OCI-LY1 (cell line): ENCODE data around the gene KDM2A.

Experiments
- H2AFZ ChIP-seq: fragments of 200-600 bp; sonication (generic), shearing (Covaris generic); 2 replicates; pipeline ENCODE4 v1.6.0; 2014; ENCODE audit warnings: antibody characterized with exemption, mild to moderate bottlenecking, low read length
- H3F3A ChIP-seq: fragments of 200-600 bp; sonication (generic), shearing (Covaris generic); 2 replicates; pipeline ENCODE4 v1.6.0; 2014; ENCODE audit warnings: mild to moderate bottlenecking, antibody characterized with exemption, low read length, moderate library complexity; ENCODE audit not compliant: insufficient read depth
- H3K27ac ChIP-seq: fragments of 200-600 bp; sonication (generic); 2 replicates; pipeline ENCODE4 v1.5.1; 2014; ENCODE audit warnings: low read length, mixed run types, mild to moderate bottlenecking, low read depth; ENCODE audit not compliant: poor library complexity, severe bottlenecking
- H3K27me3 ChIP-seq: fragments of 200-600 bp; sonication (generic); 2 replicates; pipeline ENCODE4 v1.6.0; 2014; ENCODE audit warnings: antibody characterized with exemption, mild to moderate bottlenecking, low read length, moderate library complexity; ENCODE audit not compliant: insufficient read depth
- H3K36me3 ChIP-seq: fragments of 200-600 bp; sonication (generic); 2 replicates; pipeline ENCODE4 v1.6.1; 2014; ENCODE audit warnings: mild to moderate bottlenecking, antibody characterized with exemption, low read length, moderate library complexity, mixed read lengths; ENCODE audit not compliant: insufficient read depth
- H3K4me1 ChIP-seq: fragments of 200-600 bp; sonication (generic); 2 replicates; pipeline ENCODE4 v1.5.1; 2014; ENCODE audit warnings: mild to moderate bottlenecking, low read length, moderate library complexity; ENCODE audit not compliant: insufficient read depth, severe bottlenecking
- H3K4me2 ChIP-seq: fragments of 200-600 bp; sonication (generic), shearing (Covaris generic); 2 replicates; pipeline ENCODE4 v1.6.1; 2014; ENCODE audit warnings: low read length
- H3K4me3 ChIP-seq: fragments of 200-600 bp; sonication (generic); 2 replicates; pipeline ENCODE4 v1.5.1; 2014; ENCODE audit warnings: low read length, low read depth, mild to moderate bottlenecking, mixed read lengths; ENCODE audit not compliant: poor library complexity, severe bottlenecking
- H3K79me2 ChIP-seq: fragments of 200-600 bp; shearing (Covaris generic); 2 replicates; pipeline ENCODE4 v1.6.1; 2016; ENCODE audit warnings: mixed run types, low read length, mixed read lengths; ENCODE audit not compliant: insufficient read depth
- H3K9ac ChIP-seq: fragments of 200-600 bp; sonication (generic), shearing (Covaris generic); 2 replicates; pipeline ENCODE4 v1.6.1; 2014; ENCODE audit warnings: mild to moderate bottlenecking, low read length, mixed read lengths
- H3K9me2 ChIP-seq: fragments of 200-600 bp; sonication (generic), shearing (Covaris generic); 2 replicates; pipeline ENCODE4 v1.6.1; 2014; ENCODE audit warnings: low read depth, mild to moderate bottlenecking, low read length, mixed read lengths
- H3K9me3 ChIP-seq: fragments of 200-600 bp; shearing (Covaris generic); 2 replicates; pipeline ENCODE4 v1.6.1; 2014; ENCODE audit warnings: low read length, mixed read lengths
- H4K20me1 ChIP-seq: fragments of 200-600 bp; sonication (generic), shearing (Covaris generic); 2 replicates; pipeline ENCODE4 v1.6.0; 2016; ENCODE audit warnings: mild to moderate bottlenecking, low read length; ENCODE audit not compliant: insufficient read depth
- EZH2 ChIP-seq: fragments of 200-600 bp; sonication (generic), shearing (Covaris generic); IDR thresholded peaks from 2 replicates; pipeline ENCODE4 v1.8.0; 2017; ENCODE audit warnings: borderline replicate concordance, mixed run types, mild to moderate bottlenecking, antibody characterized with exemption, low read length, moderate library complexity, mixed read lengths
- TF ChIP-seq, protein P1 (sequence below): fragments of 200-600 bp; sonication (generic), shearing (Covaris generic); IDR thresholded peaks from 2 replicates; pipeline ENCODE4 v1.5.1; 2017; ENCODE audit warnings: mild to moderate bottlenecking, antibody characterized with exemption, low read length, moderate library complexity, mixed read lengths

KDM2A gene

DNA sequence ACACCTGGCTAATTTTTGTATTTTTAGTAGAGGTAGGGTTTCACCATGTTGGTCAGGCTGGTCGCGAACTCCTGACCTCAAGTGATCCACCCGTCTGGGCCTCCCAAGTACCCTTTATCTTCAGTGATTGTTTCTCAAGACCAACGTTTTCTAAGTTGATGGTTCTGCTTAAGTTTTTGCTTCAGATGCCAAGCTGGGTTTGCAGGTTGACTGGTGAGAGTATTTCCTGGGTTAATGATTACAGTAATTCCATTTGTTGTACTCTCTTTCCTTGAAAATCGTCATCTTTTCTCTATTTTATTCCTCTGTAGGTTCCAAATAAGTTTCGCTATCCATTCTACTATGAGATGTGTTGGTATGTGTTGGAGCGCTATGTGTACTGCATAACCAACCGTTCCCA lies 108.7 kb downstream of the KDM2A start:
- no peak overlapping the region for H2AFZ ChIP-seq
- no peaks in the 10 kb centered on the region for H3K4me1 ChIP-seq
- no peak for TF ChIP-seq EZH2
- TF ChIP-seq, protein P1, sequence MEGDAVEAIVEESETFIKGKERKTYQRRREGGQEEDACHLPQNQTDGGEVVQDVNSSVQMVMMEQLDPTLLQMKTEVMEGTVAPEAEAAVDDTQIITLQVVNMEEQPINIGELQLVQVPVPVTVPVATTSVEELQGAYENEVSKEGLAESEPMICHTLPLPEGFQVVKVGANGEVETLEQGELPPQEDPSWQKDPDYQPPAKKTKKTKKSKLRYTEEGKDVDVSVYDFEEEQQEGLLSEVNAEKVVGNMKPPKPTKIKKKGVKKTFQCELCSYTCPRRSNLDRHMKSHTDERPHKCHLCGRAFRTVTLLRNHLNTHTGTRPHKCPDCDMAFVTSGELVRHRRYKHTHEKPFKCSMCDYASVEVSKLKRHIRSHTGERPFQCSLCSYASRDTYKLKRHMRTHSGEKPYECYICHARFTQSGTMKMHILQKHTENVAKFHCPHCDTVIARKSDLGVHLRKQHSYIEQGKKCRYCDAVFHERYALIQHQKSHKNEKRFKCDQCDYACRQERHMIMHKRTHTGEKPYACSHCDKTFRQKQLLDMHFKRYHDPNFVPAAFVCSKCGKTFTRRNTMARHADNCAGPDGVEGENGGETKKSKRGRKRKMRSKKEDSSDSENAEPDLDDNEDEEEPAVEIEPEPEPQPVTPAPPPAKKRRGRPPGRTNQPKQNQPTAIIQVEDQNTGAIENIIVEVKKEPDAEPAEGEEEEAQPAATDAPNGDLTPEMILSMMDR = no peak
- no peak overlapping the region for H3K27ac ChIP-seq
- H3K4me2 ChIP-seq = no peak overlapping the region
- H3K79me2 ChIP-seq = no peaks in the 10 kb centered on the region
- H3K4me3 ChIP-seq = no peak overlapping the region
- no peaks in the 10 kb centered on the region for H3K9me3 ChIP-seq
- no peaks in the 10 kb centered on the region for H4K20me1 ChIP-seq
- H3K36me3 ChIP-seq = peaks cover 59% of the 10 kb centered on the region
- no peak overlapping the region for H3K9ac ChIP-seq
- H3K9me2 ChIP-seq = no peaks in the 10 kb centered on the region
- no peaks in the 10 kb centered on the region for H3K27me3 ChIP-seq
- no peaks in the 10 kb centered on the region for H3F3A ChIP-seq

DNA sequence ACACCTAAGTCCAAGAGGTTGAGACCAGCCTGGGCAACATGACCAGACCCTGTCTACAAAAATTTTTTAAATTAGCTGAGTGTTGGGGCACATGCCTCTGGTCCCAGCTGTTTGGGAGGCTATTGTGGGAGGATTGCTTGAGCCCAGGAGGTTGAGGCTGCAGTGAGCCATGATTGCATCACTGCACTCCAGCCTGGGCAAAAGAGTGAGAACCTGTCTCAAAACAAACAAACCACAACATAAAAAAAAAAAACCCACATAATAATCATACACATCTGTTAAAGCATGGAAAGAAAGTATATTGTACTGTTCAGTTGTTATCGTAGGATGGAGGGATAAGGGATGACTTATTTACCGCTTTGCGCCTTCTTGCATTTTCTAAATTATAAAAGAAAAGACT lies 111.3 kb downstream of the KDM2A start:
- Histone ChIP-seq H3K79me2 (no peaks in the 10 kb centered on the region), H3K9ac (no peak overlapping the region), H3K4me1 (no peaks in the 10 kb centered on the region), H3K9me3 (no peaks in the 10 kb centered on the region), H3K4me3 (no peak overlapping the region), H4K20me1 (no peaks in the 10 kb centered on the region), H2AFZ (no peak overlapping the region), H3K27ac (no peak overlapping the region), H3K36me3 (peaks cover 53% of the 10 kb centered on the region), H3K9me2 (no peaks in the 10 kb centered on the region), H3K27me3 (no peaks in the 10 kb centered on the region), H3F3A (no peaks in the 10 kb centered on the region), H3K4me2 (no peak overlapping the region)
- TF ChIP-seq, protein P1 = no peak
- TF ChIP-seq EZH2 = no peak

DNA sequence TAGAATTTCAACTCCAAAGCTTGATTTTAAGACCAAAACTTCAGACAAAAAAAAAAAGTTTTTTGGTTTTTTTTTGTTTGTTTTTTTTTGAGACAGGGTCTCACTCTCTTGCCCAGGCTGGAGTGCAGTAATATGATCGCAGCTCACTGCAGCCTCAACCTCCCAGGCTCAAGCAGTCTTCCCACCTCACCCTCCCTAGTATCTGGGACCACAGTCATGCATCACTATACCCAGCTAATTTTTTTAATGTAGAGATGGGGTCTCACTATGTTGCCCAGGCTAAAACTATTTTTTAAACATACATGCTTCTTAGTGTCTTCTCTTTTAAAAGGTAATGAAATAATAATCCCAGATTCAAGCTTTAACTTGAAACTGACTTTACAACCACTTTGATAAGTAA lies 111.8 kb downstream of the KDM2A start:
- TF ChIP-seq, protein P1 = no peak
- TF ChIP-seq EZH2 = no peak
- Histone ChIP-seq H4K20me1 (no peaks in the 10 kb centered on the region), H3K27ac (no peak overlapping the region), H3K27me3 (no peaks in the 10 kb centered on the region), H3K4me3 (no peak overlapping the region), H3K9me2 (no peaks in the 10 kb centered on the region), H3K36me3 (peaks cover 51% of the 10 kb centered on the region), H2AFZ (no peak overlapping the region), H3K9ac (no peak overlapping the region), H3K9me3 (no peaks in the 10 kb centered on the region), H3K4me1 (no peaks in the 10 kb centered on the region), H3K79me2 (no peaks in the 10 kb centered on the region), H3K4me2 (no peak overlapping the region), H3F3A (no peaks in the 10 kb centered on the region)
